WTC11 (cell line): ENCODE results near the gene ZNF445. TPM values are rescaled to one million over a fixed set of nuclear protein-coding genes. Genes with fewer than 3 reads are reported as not detected.

Experiments
- ATAC-seq: fragments of 200-7000 bp; cut with Tn5 transposase; 2 replicates; pipeline ENCODE4 v1.10.0; 2021; ENCODE audit warnings: mild to moderate bottlenecking, moderate library complexity
- CTCF ChIA-PET: fragments of 300-600 bp; sonication (Branson Sonifier 250); formaldehyde crosslinking; loops from one replicate; lab custom pipeline; 2021; ENCODE audit warnings: antibody characterized with exemption; lab: Charles Lee
- POLR2A ChIA-PET: fragments of 350-600 bp; sonication (Branson Sonifier 250); formaldehyde crosslinking; loops from one replicate; lab custom pipeline; 2021; ENCODE audit warnings: antibody characterized with exemption; lab: Charles Lee
- DNase-seq: peaks from one replicate; pipeline ENCODE4 v3.0.0; 2021; ENCODE audit warnings: low spot score
- H3K27ac Mint-ChIP-seq: 2 replicates; pipeline ENCODE4 v1.8.0; 2021; ENCODE audit warnings: mixed read lengths
- H3K27me3 Mint-ChIP-seq: 2 replicates; pipeline ENCODE4 v1.8.0; 2021; ENCODE audit warnings: low read depth, mild to moderate bottlenecking, moderate library complexity, mixed read lengths
- H3K36me3 Mint-ChIP-seq: 2 replicates; pipeline ENCODE4 v1.8.0; 2021; ENCODE audit warnings: mixed read lengths
- H3K4me1 Mint-ChIP-seq: 2 replicates; pipeline ENCODE4 v1.8.0; 2022; ENCODE audit warnings: mixed read lengths
- H3K4me3 Mint-ChIP-seq: 2 replicates; pipeline ENCODE4 v1.8.0; 2021; ENCODE audit warnings: mild to moderate bottlenecking, moderate library complexity, mixed read lengths
- H3K9me3 Mint-ChIP-seq: 2 replicates; pipeline ENCODE4 v1.8.0; 2021; ENCODE audit warnings: mixed read lengths
- ARID4B ChIP-seq: sonication (generic); formaldehyde crosslinking; IDR thresholded peaks from 2 replicates; pipeline ENCODE4 v1.8.0; 2023; ENCODE audit warnings: missing genetic modification reagents, mild to moderate bottlenecking, borderline replicate concordance
- CBFB ChIP-seq: sonication (generic); formaldehyde crosslinking; IDR thresholded peaks from 2 replicates; pipeline ENCODE4 v1.8.1; 2022; ENCODE audit warnings: mild to moderate bottlenecking, low read depth, missing genetic modification reagents
- CREB1 ChIP-seq: sonication (generic); formaldehyde crosslinking; IDR thresholded peaks from 2 replicates; pipeline ENCODE4 v1.8.0; 2023; ENCODE audit warnings: mild to moderate bottlenecking, missing genetic modification reagents
- ESRRA ChIP-seq: sonication (generic); formaldehyde crosslinking; IDR thresholded peaks from 2 replicates; pipeline ENCODE4 v1.8.1; 2022; ENCODE audit warnings: mild to moderate bottlenecking, missing genetic modification reagents, borderline replicate concordance
- FOXK1 ChIP-seq: sonication (generic); formaldehyde crosslinking; IDR thresholded peaks from 2 replicates; pipeline ENCODE4 v1.8.0; 2022; ENCODE audit warnings: mild to moderate bottlenecking, moderate library complexity, missing genetic modification reagents
- FOXP1 ChIP-seq: sonication (generic); formaldehyde crosslinking; IDR thresholded peaks from 2 replicates; pipeline ENCODE4 v1.8.0; 2022; ENCODE audit warnings: missing genetic modification reagents, mild to moderate bottlenecking, moderate library complexity, borderline replicate concordance
- GABPB1 ChIP-seq: sonication (generic); formaldehyde crosslinking; IDR thresholded peaks from 2 replicates; pipeline ENCODE4 v1.8.1; 2023; ENCODE audit warnings: mild to moderate bottlenecking, missing genetic modification reagents
- KAT7 ChIP-seq: sonication (generic); formaldehyde crosslinking; IDR thresholded peaks from 2 replicates; pipeline ENCODE4 v1.8.1; 2023; ENCODE audit warnings: missing genetic modification reagents, mild to moderate bottlenecking, borderline replicate concordance
- MYBL2 ChIP-seq: sonication (generic); formaldehyde crosslinking; IDR thresholded peaks from 2 replicates; pipeline ENCODE4 v1.8.1; 2023; ENCODE audit warnings: mild to moderate bottlenecking, moderate library complexity, missing genetic modification reagents
- NFE2L1 ChIP-seq: sonication (generic); formaldehyde crosslinking; IDR thresholded peaks from 2 replicates; pipeline ENCODE4 v1.8.1; 2023; ENCODE audit warnings: missing genetic modification reagents
- NFYB ChIP-seq: sonication (generic); formaldehyde crosslinking; conservative IDR thresholded peaks from 2 replicates; pipeline ENCODE4 v1.8.0; 2022; ENCODE audit warnings: low read depth, missing genetic modification reagents
- NR3C1 ChIP-seq: sonication (generic); formaldehyde crosslinking; conservative IDR thresholded peaks from 2 replicates; pipeline ENCODE4 v1.8.1; 2023; ENCODE audit warnings: low read depth, mild to moderate bottlenecking, missing genetic modification reagents
- PRRX2 ChIP-seq: fragments of 250-450 bp; sonication (Bioruptor Pico); IDR thresholded peaks from 2 replicates; pipeline ENCODE4 v1.8.0; 2021; ENCODE audit warnings: mild to moderate bottlenecking
- ZBTB21 ChIP-seq: sonication (generic); formaldehyde crosslinking; IDR thresholded peaks from 2 replicates; pipeline ENCODE4 v1.8.1; 2023; ENCODE audit warnings: mild to moderate bottlenecking, missing genetic modification reagents, borderline replicate concordance
- ZNF138 ChIP-seq: sonication (generic); formaldehyde crosslinking; conservative IDR thresholded peaks from 2 replicates; pipeline ENCODE4 v1.8.1; 2022; ENCODE audit warnings: mild to moderate bottlenecking, moderate library complexity, missing genetic modification reagents
- ZNF232 ChIP-seq: sonication (generic); formaldehyde crosslinking; IDR thresholded peaks from 2 replicates; pipeline ENCODE4 v1.8.0; 2022; ENCODE audit warnings: mild to moderate bottlenecking, missing genetic modification reagents
- total RNA-seq: library from RNA; stranded (reverse); gene quantifications from 3 replicates; pipeline ENCODE4 v1.2.3, GENCODE V29; 2021
- TF ChIP-seq, protein P1 (sequence below): sonication (generic); formaldehyde crosslinking; IDR thresholded peaks from 2 replicates; pipeline ENCODE4 v1.8.1; 2023; ENCODE audit warnings: mild to moderate bottlenecking, moderate library complexity, missing genetic modification reagents
- TF ChIP-seq, protein P2 (sequence below): sonication (generic); formaldehyde crosslinking; conservative IDR thresholded peaks from 2 replicates; pipeline ENCODE4 v1.8.1; 2022; ENCODE audit warnings: mild to moderate bottlenecking, missing genetic modification reagents
- TF ChIP-seq, protein P3 (sequence below): sonication (generic); formaldehyde crosslinking; conservative IDR thresholded peaks from 2 replicates; pipeline ENCODE4 v1.8.1; 2023; ENCODE audit warnings: mild to moderate bottlenecking, low read depth, missing genetic modification reagents, moderate library complexity
- TF ChIP-seq, protein P4 (sequence below): fragments of 250-450 bp; sonication (Bioruptor Pico); IDR thresholded peaks from 2 replicates; pipeline ENCODE4 v1.8.0; 2021; ENCODE audit warnings: mild to moderate bottlenecking
- TF ChIP-seq, protein P5 (sequence below): sonication (generic); formaldehyde crosslinking; IDR thresholded peaks from 2 replicates; pipeline ENCODE4 v1.8.1; 2023; ENCODE audit warnings: mild to moderate bottlenecking, missing genetic modification reagents, moderate library complexity
- TF ChIP-seq, protein P6 (sequence below): sonication (generic); formaldehyde crosslinking; IDR thresholded peaks from 2 replicates; pipeline ENCODE4 v1.8.0; 2022; ENCODE audit warnings: mild to moderate bottlenecking, missing genetic modification reagents

The ZNF445 gene
- total RNA-seq, 1 experiment from 2014 or later = 20.3 TPM

- ATAC-seq (no peak), DNase-seq (no peak)
- Mint-ChIP-seq H3K36me3 (no peaks in the 10 kb centered on the region), H3K4me3 (no peak overlapping the region), H3K9me3 (no peaks in the 10 kb centered on the region), H3K27ac (no peak overlapping the region), H3K27me3 (peaks cover 2% of the 10 kb centered on the region), H3K4me1 (peaks cover 6% of the 10 kb centered on the region)
- POLR2A ChIA-PET = no interaction called here
- CTCF ChIA-PET = no interaction called here
- TF ChIP-seq PRRX2 (CRISPR knock-in tag) = no peak
- no peak for TF ChIP-seq FOXK1 (CRISPR knock-in tag)
- no peak for TF ChIP-seq ZNF232 (CRISPR knock-in tag)
- no peak for TF ChIP-seq NR3C1 (CRISPR knock-in tag)
- TF ChIP-seq ZNF138 (CRISPR knock-in tag) = no peak
- TF ChIP-seq NFE2L1 (CRISPR knock-in tag) = no peak
- no peak for TF ChIP-seq NFYB (CRISPR knock-in tag)
- TF ChIP-seq FOXP1 (CRISPR knock-in tag) = no peak
- no peak for TF ChIP-seq CBFB (CRISPR knock-in tag)
- no peak for TF ChIP-seq ZBTB21 (CRISPR knock-in tag)
- TF ChIP-seq, protein P1, sequence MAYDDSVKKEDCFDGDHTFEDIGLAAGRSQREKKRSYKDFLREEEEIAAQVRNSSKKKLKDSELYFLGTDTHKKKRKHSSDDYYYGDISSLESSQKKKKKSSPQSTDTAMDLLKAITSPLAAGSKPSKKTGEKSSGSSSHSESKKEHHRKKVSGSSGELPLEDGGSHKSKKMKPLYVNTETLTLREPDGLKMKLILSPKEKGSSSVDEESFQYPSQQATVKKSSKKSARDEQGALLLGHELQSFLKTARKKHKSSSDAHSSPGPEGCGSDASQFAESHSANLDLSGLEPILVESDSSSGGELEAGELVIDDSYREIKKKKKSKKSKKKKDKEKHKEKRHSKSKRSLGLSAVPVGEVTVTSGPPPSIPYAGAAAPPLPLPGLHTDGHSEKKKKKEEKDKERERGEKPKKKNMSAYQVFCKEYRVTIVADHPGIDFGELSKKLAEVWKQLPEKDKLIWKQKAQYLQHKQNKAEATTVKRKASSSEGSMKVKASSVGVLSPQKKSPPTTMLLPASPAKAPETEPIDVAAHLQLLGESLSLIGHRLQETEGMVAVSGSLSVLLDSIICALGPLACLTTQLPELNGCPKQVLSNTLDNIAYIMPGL = no peak
- TF ChIP-seq, protein P2, sequence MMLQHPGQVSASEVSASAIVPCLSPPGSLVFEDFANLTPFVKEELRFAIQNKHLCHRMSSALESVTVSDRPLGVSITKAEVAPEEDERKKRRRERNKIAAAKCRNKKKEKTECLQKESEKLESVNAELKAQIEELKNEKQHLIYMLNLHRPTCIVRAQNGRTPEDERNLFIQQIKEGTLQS = no peak
- no peak for TF ChIP-seq ESRRA (CRISPR knock-in tag)
- no peak for TF ChIP-seq KAT7 (CRISPR knock-in tag)
These were observed 47.0 kb downstream of the ZNF445 start for GRCh38 chr3:44430466-44430865.

GRCh38 chr3:44429459-44429858 is 48.0 kb downstream of the ZNF445 start:
- no peak overlapping the region for H3K27ac Mint-ChIP-seq
- DNase-seq (no peak), ATAC-seq (no peak)
- ChIA-PET CTCF (no interaction called here), POLR2A (no interaction called here)
- no peak overlapping the region for H3K4me3 Mint-ChIP-seq
- H3K9me3 Mint-ChIP-seq = no peaks in the 10 kb centered on the region
- peaks cover 6% of the 10 kb centered on the region for H3K4me1 Mint-ChIP-seq
- TF ChIP-seq CREB1 = no peak
- no peak for TF ChIP-seq PRRX2 (CRISPR knock-in tag)
- no peak for TF ChIP-seq ARID4B (CRISPR knock-in tag)
- TF ChIP-seq, all 79 proteins: peak for 0
- Mint-ChIP-seq H3K27me3 (peaks cover 2% of the 10 kb centered on the region), H3K36me3 (no peaks in the 10 kb centered on the region)

- Mint-ChIP-seq H3K9me3 (no peaks in the 10 kb centered on the region), H3K4me1 (peaks cover 6% of the 10 kb centered on the region), H3K27ac (no peak overlapping the region), H3K4me3 (no peak overlapping the region), H3K36me3 (no peaks in the 10 kb centered on the region), H3K27me3 (peaks cover 2% of the 10 kb centered on the region)
- ChIA-PET CTCF (no interaction called here), POLR2A (no interaction called here)
- ATAC-seq (no peak), DNase-seq (no peak)
- TF ChIP-seq GABPB1 (CRISPR knock-in tag) (no peak), MYBL2 (CRISPR knock-in tag) (no peak)
- TF ChIP-seq, protein P3, sequence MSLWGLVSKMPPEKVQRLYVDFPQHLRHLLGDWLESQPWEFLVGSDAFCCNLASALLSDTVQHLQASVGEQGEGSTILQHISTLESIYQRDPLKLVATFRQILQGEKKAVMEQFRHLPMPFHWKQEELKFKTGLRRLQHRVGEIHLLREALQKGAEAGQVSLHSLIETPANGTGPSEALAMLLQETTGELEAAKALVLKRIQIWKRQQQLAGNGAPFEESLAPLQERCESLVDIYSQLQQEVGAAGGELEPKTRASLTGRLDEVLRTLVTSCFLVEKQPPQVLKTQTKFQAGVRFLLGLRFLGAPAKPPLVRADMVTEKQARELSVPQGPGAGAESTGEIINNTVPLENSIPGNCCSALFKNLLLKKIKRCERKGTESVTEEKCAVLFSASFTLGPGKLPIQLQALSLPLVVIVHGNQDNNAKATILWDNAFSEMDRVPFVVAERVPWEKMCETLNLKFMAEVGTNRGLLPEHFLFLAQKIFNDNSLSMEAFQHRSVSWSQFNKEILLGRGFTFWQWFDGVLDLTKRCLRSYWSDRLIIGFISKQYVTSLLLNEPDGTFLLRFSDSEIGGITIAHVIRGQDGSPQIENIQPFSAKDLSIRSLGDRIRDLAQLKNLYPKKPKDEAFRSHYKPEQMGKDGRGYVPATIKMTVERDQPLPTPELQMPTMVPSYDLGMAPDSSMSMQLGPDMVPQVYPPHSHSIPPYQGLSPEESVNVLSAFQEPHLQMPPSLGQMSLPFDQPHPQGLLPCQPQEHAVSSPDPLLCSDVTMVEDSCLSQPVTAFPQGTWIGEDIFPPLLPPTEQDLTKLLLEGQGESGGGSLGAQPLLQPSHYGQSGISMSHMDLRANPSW (CRISPR knock-in tag) = no peak
- TF ChIP-seq, protein P4, sequence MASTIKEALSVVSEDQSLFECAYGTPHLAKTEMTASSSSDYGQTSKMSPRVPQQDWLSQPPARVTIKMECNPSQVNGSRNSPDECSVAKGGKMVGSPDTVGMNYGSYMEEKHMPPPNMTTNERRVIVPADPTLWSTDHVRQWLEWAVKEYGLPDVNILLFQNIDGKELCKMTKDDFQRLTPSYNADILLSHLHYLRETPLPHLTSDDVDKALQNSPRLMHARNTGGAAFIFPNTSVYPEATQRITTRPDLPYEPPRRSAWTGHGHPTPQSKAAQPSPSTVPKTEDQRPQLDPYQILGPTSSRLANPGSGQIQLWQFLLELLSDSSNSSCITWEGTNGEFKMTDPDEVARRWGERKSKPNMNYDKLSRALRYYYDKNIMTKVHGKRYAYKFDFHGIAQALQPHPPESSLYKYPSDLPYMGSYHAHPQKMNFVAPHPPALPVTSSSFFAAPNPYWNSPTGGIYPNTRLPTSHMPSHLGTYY (CRISPR knock-in tag) = no peak
- TF ChIP-seq, protein P5, sequence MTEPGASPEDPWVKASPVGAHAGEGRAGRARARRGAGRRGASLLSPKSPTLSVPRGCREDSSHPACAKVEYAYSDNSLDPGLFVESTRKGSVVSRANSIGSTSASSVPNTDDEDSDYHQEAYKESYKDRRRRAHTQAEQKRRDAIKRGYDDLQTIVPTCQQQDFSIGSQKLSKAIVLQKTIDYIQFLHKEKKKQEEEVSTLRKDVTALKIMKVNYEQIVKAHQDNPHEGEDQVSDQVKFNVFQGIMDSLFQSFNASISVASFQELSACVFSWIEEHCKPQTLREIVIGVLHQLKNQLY (CRISPR knock-in tag) = no peak
- TF ChIP-seq, protein P6, sequence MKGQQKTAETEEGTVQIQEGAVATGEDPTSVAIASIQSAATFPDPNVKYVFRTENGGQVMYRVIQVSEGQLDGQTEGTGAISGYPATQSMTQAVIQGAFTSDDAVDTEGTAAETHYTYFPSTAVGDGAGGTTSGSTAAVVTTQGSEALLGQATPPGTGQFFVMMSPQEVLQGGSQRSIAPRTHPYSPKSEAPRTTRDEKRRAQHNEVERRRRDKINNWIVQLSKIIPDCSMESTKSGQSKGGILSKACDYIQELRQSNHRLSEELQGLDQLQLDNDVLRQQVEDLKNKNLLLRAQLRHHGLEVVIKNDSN (CRISPR knock-in tag) = no peak
These were observed 48.6 kb downstream of the ZNF445 start for GRCh38 chr3:44428910-44429309.
